ENCODE data around the gene SNRPD1.

Gene SNRPD1

GRCh38 chr18:21599585-21600525 is 12.3 kb upstream of the SNRPD1 start (continued):
- TF ChIP-seq PRDM6 (tag by site-specific recombination; IDR thresholded peaks at IDR 0.05) = no peak
- TF ChIP-seq ZBTB21 (tag by site-specific recombination; IDR thresholded peaks at IDR 0.05) = no peak
- TF ChIP-seq TRIM28 (IDR thresholded peaks at IDR 0.05; ENCODE audit: borderline replicate concordance, low read length) = no peak
- TF ChIP-seq ZNF140 (tag by site-specific recombination; IDR thresholded peaks at IDR 0.05) = no peak
- peak; percentile 43; the same call in 1 of the 2 replicates for TF ChIP-seq GLIS2 (tag by site-specific recombination; IDR thresholded peaks at IDR 0.05)
- no peak for TF ChIP-seq ZNF596 (tag by site-specific recombination; IDR thresholded peaks at IDR 0.05)
- no peak for TF ChIP-seq WT1 (tag by site-specific recombination; IDR thresholded peaks at IDR 0.05)
- no peak for TF ChIP-seq ZNF132 (tag by site-specific recombination; IDR thresholded peaks at IDR 0.05; ENCODE audit: borderline replicate concordance)
- no peak for TF ChIP-seq RBAK (tag by site-specific recombination; IDR thresholded peaks at IDR 0.05)
- peak; percentile 33; the same call in 1 of the 2 replicates for TF ChIP-seq PRDM10 (tag by site-specific recombination; IDR thresholded peaks at IDR 0.05)
- peak; percentile 85 for TF ChIP-seq ZBTB48 (tag by site-specific recombination; IDR thresholded peaks at IDR 0.05)
- no peak for TF ChIP-seq ZNF16 (tag by site-specific recombination; IDR thresholded peaks at IDR 0.05; ENCODE audit: low read depth)
- TF ChIP-seq TCF7L2 (IDR thresholded peaks at IDR 0.05; ENCODE audit: borderline replicate concordance, low read depth, low read length) = no peak
- 0 out of 2 replicates have a peak, but pooled peaks have one; percentile 26 for TF ChIP-seq HIC1 (tag by site-specific recombination; IDR thresholded peaks at IDR 0.05)
- TF ChIP-seq FEZF1 (tag by site-specific recombination; IDR thresholded peaks at IDR 0.05) = no peak; the same call in 1 of the 2 replicates
- TF ChIP-seq ZNF146 (tag by site-specific recombination; IDR thresholded peaks at IDR 0.05) = no peak
- TF ChIP-seq ZNF248 (tag by site-specific recombination; IDR thresholded peaks at IDR 0.05) = no peak
- TF ChIP-seq ZNF266 (tag by site-specific recombination; IDR thresholded peaks at IDR 0.05; ENCODE audit: low read depth) = no peak
- TF ChIP-seq ZNF76 (tag by site-specific recombination; IDR thresholded peaks at IDR 0.05; ENCODE audit: borderline replicate concordance, low read depth) = peak; percentile 86
- TF ChIP-seq ZNF391 (tag by site-specific recombination; IDR thresholded peaks at IDR 0.05; ENCODE audit: borderline replicate concordance, low read depth) = no peak
- no peak for TF ChIP-seq ZSCAN18 (tag by site-specific recombination; IDR thresholded peaks at IDR 0.05)
- no peak for TF ChIP-seq ZNF133 (tag by site-specific recombination; IDR thresholded peaks at IDR 0.05)
- no peak for TF ChIP-seq ZNF530 (tag by site-specific recombination; IDR thresholded peaks at IDR 0.05; ENCODE audit: low read depth)
- no peak for TF ChIP-seq ZNF623 (tag by site-specific recombination; IDR thresholded peaks at IDR 0.05)
- TF ChIP-seq ZNF488 (tag by site-specific recombination; IDR thresholded peaks at IDR 0.05) = no peak
- TF ChIP-seq ZNF335 (tag by site-specific recombination; conservative IDR thresholded peaks at IDR 0.05) = peak; percentile 79
- TF ChIP-seq ZNF544 (tag by site-specific recombination; IDR thresholded peaks at IDR 0.05) = no peak
- no peak for TF ChIP-seq ZNF629 (tag by site-specific recombination; IDR thresholded peaks at IDR 0.05)
- TF ChIP-seq ZNF19 (tag by site-specific recombination; IDR thresholded peaks at IDR 0.05; ENCODE audit: low read depth) = no peak
- no peak for TF ChIP-seq ZNF791 (tag by site-specific recombination; IDR thresholded peaks at IDR 0.05)
- no peak for TF ChIP-seq ZNF433 (tag by site-specific recombination; IDR thresholded peaks at IDR 0.05; ENCODE audit: low read depth)
